HG02840 (cell line): ENCODE results near the gene EXTL2.
"Not testable (repeated sequence)": the region's sequence is repeated elsewhere in the genome, so short reads cannot be mapped to it uniquely, and the experiment has no call there.

Experiments
- ATAC-seq: cut with Tn5 transposase; IDR thresholded peaks from one replicate; pipeline ENCODE4 v1.9.1; 2021; ENCODE audit warnings: mild to moderate bottlenecking, moderate library complexity, moderate number of reproducible peaks; ENCODE audit not compliant: unreplicated experiment, low FRiP score

The EXTL2 gene

GRCh38 chr1:100894603-100895539, at the start of gene EXTL2:
EXTL2 (minus strand) TSS chr1:100894842; CDS start chr1:100888757, 6,085 bp downstream.
- peak; percentile 40 for ATAC-seq

DNA sequence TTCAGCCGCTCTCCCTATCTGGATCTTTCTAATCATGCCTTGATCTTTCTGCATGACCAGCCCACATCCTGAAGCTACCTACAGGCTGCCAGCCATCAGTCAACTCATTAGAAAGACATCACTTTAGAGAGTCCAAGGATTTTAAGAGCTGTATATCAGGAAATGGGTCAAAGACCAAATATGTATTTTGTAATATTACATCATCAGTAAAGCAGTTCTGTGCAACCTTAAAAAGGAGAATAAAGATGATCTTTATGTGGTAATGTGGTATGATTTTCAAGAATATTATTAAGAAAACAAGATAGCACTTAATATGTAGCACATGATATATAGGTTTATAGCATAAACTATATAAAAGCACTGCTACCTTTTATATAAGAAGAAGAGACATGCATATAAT, 48.9 kb upstream of the EXTL2 start:
- no peak for ATAC-seq

DNA sequence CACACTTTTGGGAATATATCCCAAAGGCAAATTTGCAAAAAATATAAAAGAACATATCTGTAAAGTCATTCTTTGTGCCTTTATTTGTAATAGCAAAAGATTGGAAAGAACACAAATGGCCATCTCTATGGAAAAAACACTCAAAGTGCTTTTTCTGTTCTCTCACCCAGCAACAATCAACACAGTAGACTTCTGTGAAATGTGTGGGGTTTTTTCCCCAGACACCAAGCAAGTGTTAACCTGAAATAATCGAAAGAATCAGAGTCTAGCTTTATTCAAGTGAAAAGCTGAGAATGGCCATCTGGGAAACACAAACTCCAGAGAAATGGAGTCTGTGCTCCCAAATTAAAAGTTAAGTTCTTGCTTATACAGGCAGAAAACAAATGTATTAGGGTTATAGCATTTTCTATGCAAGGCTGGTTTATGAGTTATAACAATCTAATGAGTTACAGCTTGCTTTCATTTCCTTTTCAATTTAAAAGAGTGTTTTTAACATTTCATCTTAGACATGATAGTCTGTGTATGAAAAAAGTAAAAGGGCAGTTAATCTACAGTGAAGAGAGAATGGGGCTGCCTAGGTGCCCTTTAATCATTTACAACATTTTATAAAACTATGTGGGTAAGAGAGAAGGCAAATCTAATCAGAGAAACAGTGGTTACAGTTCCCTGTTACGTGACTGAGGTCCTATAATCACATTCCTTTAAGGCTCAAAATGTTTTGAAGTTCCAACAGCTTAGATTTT, 47.8 kb upstream of the EXTL2 start:
- no peak for ATAC-seq

DNA sequence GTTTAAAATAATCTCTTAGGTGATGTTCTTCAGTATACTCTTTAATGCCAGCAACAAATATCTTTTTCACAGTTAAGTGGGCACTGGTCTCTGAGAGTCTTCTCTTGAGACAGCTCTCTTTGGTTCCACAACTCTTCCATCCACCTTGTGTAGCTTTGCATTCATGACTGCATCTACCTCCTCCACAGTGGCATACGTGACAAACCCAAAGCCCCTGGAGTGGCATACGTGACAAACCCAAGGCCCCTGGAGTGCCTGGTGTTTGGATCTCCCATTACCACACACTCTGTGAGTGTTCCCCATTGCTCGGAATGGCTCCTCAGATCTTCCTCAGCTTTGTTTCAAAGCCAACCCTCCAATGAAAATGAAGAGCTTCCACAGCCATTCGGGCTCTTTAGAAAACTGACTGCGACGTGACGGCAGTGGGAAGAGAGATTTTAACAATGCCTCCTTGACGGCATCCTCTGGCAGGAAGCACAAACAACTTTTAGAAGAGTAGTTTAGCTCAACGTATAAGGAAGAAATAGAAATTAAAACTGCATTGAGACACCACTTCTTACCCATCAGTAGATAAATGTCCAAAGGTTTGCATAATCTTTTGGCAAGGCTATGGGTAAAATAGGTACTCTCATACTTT, 47.1 kb upstream of the EXTL2 start:
- no peak for ATAC-seq

GRCh38 chr1:100941098-100941527, 46.5 kb upstream of the EXTL2 start:
- ATAC-seq: no peak

- ATAC-seq: no peak
Observed at GRCh38 chr1:100936194-100936967, 41.7 kb upstream of the EXTL2 start.

DNA sequence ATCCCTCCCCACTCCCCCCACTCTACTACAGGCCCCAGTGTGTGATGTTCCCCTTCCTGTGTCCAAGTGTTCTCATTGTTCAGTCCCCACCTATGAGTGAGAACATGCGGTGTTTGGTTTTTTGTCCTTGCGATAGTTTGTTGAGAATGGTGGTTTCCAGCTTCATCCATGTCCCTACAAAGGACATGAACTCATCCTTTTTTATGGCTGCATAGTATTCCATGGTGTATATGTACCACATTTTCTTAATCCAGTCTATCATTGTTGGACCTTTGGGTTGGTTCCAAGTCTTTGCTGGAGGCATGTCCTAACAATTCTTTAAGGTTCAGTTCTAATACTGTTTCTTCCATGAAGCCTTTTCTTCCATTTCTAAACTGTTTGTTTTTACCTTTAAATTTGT, 38.9 kb upstream of the EXTL2 start:
- ATAC-seq: not testable (repeated sequence)

- ATAC-seq: no peak
Observed at GRCh38 chr1:100931716-100932115, 37.1 kb upstream of the EXTL2 start.

DNA sequence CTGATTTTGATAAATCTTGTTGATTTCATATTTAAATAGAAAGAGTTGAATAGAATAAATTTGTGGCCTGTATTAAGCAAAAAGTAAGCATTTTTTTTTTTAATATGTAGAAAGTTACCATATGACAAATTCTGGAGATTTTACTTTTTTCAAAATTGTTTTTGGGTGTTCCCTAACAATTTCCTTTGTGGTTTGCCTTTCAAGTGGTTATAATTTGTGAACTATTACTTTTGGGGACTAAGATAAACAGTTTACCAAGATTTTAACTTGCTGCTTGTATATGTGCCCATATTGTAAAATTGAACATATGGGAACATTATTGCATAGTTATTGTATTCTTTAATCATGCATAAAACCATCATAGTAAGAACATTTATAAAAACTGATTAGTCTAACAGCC, 35.9 kb upstream of the EXTL2 start:
- ATAC-seq: no peak

DNA sequence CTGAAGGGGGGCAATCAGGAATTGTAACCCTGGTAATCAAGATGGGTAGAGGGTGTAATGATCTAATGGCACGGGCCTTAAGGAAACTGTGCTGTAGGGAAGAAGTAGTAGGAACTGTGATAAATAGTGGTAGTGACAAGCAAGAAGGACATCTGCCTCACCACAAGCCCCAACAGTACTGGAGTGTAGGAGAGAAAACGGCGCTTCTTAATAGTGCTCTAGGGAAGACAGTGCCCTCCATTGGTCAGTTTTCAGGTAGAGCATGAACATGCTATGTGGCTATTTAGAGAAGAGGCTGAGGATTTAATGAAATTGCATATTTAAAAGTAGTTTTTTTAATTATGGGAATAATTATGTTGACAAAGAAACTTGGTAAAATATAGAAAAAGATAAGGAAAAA, 33.5 kb upstream of the EXTL2 start:
- no peak for ATAC-seq

- no peak for ATAC-seq
Observed at GRCh38 chr1:100927276-100927675, 32.6 kb upstream of the EXTL2 start.

DNA sequence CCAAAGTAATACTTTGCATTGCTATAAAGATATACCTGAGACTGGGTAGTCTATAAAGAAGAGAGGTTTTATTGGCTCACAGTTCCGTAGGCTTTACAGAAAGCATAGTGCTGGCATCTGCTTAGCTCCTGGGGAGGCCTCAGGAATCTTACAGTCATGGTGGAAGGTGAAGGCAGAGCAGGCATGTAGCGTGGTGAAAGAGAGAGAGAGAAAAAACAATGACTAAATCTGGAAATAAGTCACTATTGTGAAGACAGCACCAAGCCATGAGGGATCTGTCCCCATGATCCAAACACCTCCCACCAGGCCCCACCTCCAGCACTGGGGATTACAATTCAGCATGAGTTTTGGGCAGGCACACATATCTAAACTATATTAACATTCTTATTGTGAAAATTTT, 31.6 kb upstream of the EXTL2 start:
- no peak for ATAC-seq

GRCh38 chr1:100924991-100925390, 30.3 kb upstream of the EXTL2 start:
- no peak for ATAC-seq

DNA sequence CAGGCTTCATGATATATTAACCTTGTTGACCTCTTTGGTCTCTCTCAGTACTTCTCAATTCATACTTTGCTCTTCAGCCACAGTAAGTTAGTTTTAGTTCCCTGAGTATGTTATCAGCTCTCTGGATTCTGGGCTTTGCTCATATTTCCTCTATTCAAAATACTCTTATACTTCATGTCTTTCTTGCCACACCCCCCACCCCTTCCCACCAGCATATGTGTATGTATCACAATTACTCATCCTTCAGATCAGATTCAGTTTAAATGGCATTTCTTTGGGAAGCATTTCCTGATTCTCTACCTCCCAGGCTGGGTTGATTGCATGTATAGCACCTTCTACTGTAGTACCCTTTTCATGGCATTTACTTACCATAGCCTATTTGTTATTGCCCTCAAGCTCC, 29.6 kb upstream of the EXTL2 start:
- ATAC-seq: no peak

GRCh38 chr1:100921110-100921706, 26.6 kb upstream of the EXTL2 start:
- ATAC-seq: no peak

GRCh38 chr1:100912019-100912418, 17.4 kb upstream of the EXTL2 start:
- ATAC-seq: no peak

GRCh38 chr1:100909018-100909417, 14.4 kb upstream of the EXTL2 start:
- no peak for ATAC-seq

DNA sequence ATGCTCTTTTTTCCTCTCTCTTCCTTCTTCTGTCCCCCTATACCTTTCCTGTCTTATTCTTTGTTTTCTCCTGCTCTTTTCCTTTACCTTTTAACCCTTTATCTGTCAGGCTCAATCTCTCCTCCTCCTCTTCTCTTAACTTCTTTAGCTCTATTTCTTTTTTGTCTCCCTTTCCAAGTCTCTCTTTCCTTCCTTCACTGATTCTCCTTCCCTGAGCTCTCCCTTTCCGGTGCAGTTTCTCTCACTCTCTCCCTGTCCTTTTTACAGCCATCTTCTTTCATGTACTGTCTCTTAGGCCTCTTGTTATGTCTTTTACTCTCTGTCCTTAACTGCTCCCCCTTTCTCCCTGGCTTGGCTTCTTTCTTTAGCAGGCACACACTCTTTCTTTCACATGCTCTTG, 13.2 kb upstream of the EXTL2 start:
- no peak for ATAC-seq

GRCh38 chr1:100905181-100905580, 10.5 kb upstream of the EXTL2 start:
- ATAC-seq: no peak

GRCh38 chr1:100904528-100904927, 9.9 kb upstream of the EXTL2 start:
- no peak for ATAC-seq
